Activated CD8-positive, alpha-beta T cell treated with anti-CD3 and anti-CD28 coated beads for 36 hours (primary cell): ENCODE results near the gene ITGB2. TPM values are rescaled to one million over a fixed set of nuclear protein-coding genes. Genes with fewer than 3 reads are reported as not detected.

ENCODE experiments used
- ATAC-seq: fragments of 200-7000 bp; cut with Tn5 transposase; one replicate; pipeline ENCODE4 v1.10.0; 2021; ENCODE audit warnings: mild to moderate bottlenecking, moderate library complexity
- CTCF ChIA-PET: fragments of 350-600 bp; sonication (Branson Sonifier 250); formaldehyde crosslinking; loops from one replicate; lab custom pipeline; 2021; ENCODE audit warnings: antibody characterized with exemption; lab: Charles Lee
- POLR2A ChIA-PET: fragments of 350-600 bp; sonication (Branson Sonifier 250); formaldehyde crosslinking; loops from one replicate; lab custom pipeline; 2021; ENCODE audit warnings: antibody characterized with exemption; lab: Charles Lee
- DNase-seq: peaks from one replicate; pipeline ENCODE4 v3.0.0-alpha.2; 2020
- H3K27ac Mint-ChIP-seq: one replicate; pipeline ENCODE4 v1.8.0; 2021; ENCODE audit warnings: mild to moderate bottlenecking, mixed read lengths
- H3K27me3 Mint-ChIP-seq: one replicate; pipeline ENCODE4 v1.8.0; 2021; ENCODE audit warnings: mixed read lengths
- H3K36me3 Mint-ChIP-seq: one replicate; pipeline ENCODE4 v1.8.0; 2021; ENCODE audit warnings: low read depth, mixed read lengths
- H3K4me1 Mint-ChIP-seq: one replicate; pipeline ENCODE4 v1.8.0; 2021; ENCODE audit warnings: low read depth, mixed read lengths
- H3K4me3 Mint-ChIP-seq: one replicate; pipeline ENCODE4 v1.8.0; 2021; ENCODE audit warnings: mild to moderate bottlenecking, moderate library complexity, mixed read lengths
- H3K9me3 Mint-ChIP-seq: one replicate; pipeline ENCODE4 v1.8.0; 2021; ENCODE audit warnings: mixed read lengths
- intact Hi-C: fragments of 100-400 bp; cut with micrococcal nuclease; formaldehyde crosslinking; loops from one replicate; pipeline ENCODE4 v1.10.0; 2022
- total RNA-seq, 2 experiments: library from RNA; stranded (reverse); gene quantifications; one replicate each; pipeline ENCODE4 v1.2.3, GENCODE V29; 2021
- TF ChIP-seq, protein P1 (sequence below): fragments of 200-600 bp; IDR thresholded peaks from one replicate; pipeline ENCODE4 v1.8.0; 2022; ENCODE audit warnings: antibody characterized with exemption, mild to moderate bottlenecking

ITGB2 gene
- total RNA-seq, 2 experiments from 2014 or later = 340 to 343 TPM

DNA sequence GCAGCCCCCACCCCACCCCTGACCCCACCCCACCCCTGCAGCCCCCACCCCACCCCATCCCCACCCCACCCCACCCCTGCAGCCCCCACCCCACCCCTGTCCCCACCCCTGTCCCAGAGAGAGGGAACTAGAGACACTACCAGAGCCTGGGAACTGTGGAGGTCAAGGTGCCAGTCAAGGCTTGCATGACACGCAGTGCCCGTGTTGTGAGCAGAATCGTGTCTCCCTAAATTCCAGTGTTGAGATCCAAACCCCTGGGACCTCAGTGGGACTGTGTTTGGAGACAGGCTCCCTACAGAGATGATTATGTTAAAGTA is 84.4 kb downstream of the ITGB2 start:
- H3K4me1 Mint-ChIP-seq = peaks cover 1% of the 10 kb centered on the region
- intact Hi-C loops = no loop called here
- CTCF ChIA-PET = no interaction called here

More for the DNA sequence above, 84.4 kb downstream of the ITGB2 start:
- Mint-ChIP-seq H3K36me3 (no peaks in the 10 kb centered on the region), H3K4me3 (no peak overlapping the region), H3K9me3 (no peaks in the 10 kb centered on the region), H3K27ac (no peak overlapping the region), H3K27me3 (no peaks in the 10 kb centered on the region)
- DNase-seq = no peak
- POLR2A ChIA-PET = no interaction called here
- TF ChIP-seq, protein P1, sequence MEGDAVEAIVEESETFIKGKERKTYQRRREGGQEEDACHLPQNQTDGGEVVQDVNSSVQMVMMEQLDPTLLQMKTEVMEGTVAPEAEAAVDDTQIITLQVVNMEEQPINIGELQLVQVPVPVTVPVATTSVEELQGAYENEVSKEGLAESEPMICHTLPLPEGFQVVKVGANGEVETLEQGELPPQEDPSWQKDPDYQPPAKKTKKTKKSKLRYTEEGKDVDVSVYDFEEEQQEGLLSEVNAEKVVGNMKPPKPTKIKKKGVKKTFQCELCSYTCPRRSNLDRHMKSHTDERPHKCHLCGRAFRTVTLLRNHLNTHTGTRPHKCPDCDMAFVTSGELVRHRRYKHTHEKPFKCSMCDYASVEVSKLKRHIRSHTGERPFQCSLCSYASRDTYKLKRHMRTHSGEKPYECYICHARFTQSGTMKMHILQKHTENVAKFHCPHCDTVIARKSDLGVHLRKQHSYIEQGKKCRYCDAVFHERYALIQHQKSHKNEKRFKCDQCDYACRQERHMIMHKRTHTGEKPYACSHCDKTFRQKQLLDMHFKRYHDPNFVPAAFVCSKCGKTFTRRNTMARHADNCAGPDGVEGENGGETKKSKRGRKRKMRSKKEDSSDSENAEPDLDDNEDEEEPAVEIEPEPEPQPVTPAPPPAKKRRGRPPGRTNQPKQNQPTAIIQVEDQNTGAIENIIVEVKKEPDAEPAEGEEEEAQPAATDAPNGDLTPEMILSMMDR = no peak
- ATAC-seq = no peak

Other genes with a start within 250 kb of the ITGB2 start
- not detected for gene KRTAP12-1, start 238.7 kb downstream of the ITGB2 start, total RNA-seq
- not detected for gene KRTAP10-12, start 223.7 kb downstream of the ITGB2 start, total RNA-seq
- gene TSPEAR, start 209.3 kb downstream of the ITGB2 start, total RNA-seq = not detected
- 100 to 1,000 TPM; 113 to 115 TPM for gene UBE2G2, start 119.1 kb downstream of the ITGB2 start, total RNA-seq
- gene SUMO3, start 102.8 kb downstream of the ITGB2 start, total RNA-seq = 10 to 100 TPM; 69.8 to 72.9 TPM
- gene PTTG1IP, start 47.2 kb downstream of the ITGB2 start, total RNA-seq = 10 to 100 TPM; 60.7 to 61.8 TPM
- gene SLX9, start 19.1 kb upstream of the ITGB2 start, total RNA-seq = 10 to 100 TPM; 76.0 to 76.5 TPM
- 10 to 100 TPM; 36.2 to 37.1 TPM for gene ADARB1, start 153.7 kb upstream of the ITGB2 start, total RNA-seq